Lower lobe of right lung (tissue), 2 donors: Measurements from ENCODE around the gene EGFLAM. TPM values are rescaled to one million over a fixed set of nuclear protein-coding genes. Genes with fewer than 3 reads are reported as not detected.
A peak's percentile ranks its signal among the peaks of the same experiment; 100 is the strongest.

Experiments
- ATAC-seq, 2 donors: fragments of 200-7000 bp; cut with Tn5 transposase; one replicate each; pipeline ENCODE4 v1.9.1; 2020 to 2022; ENCODE audit warnings: mild to moderate bottlenecking in 2 of 2, moderate library complexity in 2 of 2
- DNase-seq: peaks from one replicate; pipeline ENCODE4 v3.0.0-alpha.2; 2020
- H3K27ac ChIP-seq: fragments of 200-600 bp; one replicate; pipeline ENCODE4 v1.8.0; 2022
- H3K27me3 ChIP-seq: fragments of 200-600 bp; one replicate; pipeline ENCODE4 v1.8.0; 2022; ENCODE audit warnings: low read depth
- H3K36me3 ChIP-seq: fragments of 200-600 bp; one replicate; pipeline ENCODE4 v1.8.0; 2022; ENCODE audit warnings: mild to moderate bottlenecking
- H3K4me1 ChIP-seq: fragments of 200-600 bp; one replicate; pipeline ENCODE4 v1.8.0; 2022
- H3K4me3 ChIP-seq: fragments of 200-600 bp; one replicate; pipeline ENCODE4 v1.8.0; 2022; ENCODE audit warnings: mild to moderate bottlenecking
- H3K9me3 ChIP-seq: fragments of 200-600 bp; one replicate; pipeline ENCODE4 v1.8.0; 2022
- intact Hi-C: fragments of 100-400 bp; cut with DNase I; formaldehyde crosslinking; loops from one replicate; pipeline ENCODE4 v1.11.0; 2022
- total RNA-seq: library from RNA; stranded (reverse); fragmentation: NEBNext Ultra II Directional; extraction: Animal tissue kit (Norgen Biotek cat#: 25700); gene quantifications from one replicate; pipeline ENCODE4 v1.2.1, GENCODE V29; 2021
- TF ChIP-seq, protein P1 (sequence below): fragments of 200-600 bp; IDR thresholded peaks from one replicate; pipeline ENCODE4 v1.8.0; 2022; ENCODE audit warnings: antibody characterized with exemption, mild to moderate bottlenecking
- donor health status: DM: no; HTN: yes; CAD: no; lungs with severe emphysema.

The EGFLAM gene
- total RNA-seq, 1 donor from 2014 or later, result 2.4 TPM

GRCh38 chr5:38401145-38401544 is 142.8 kb downstream of the EGFLAM start:
- H3K27ac ChIP-seq, result no peak overlapping the region
- H3K36me3 ChIP-seq, result no peaks in the 10 kb centered on the region
- H3K4me3 ChIP-seq, result no peak overlapping the region
- H3K27me3 ChIP-seq, result peaks cover 4% of the 10 kb centered on the region
- ATAC-seq (no peak), DNase-seq (no peak)
- no peaks in the 10 kb centered on the region for H3K4me1 ChIP-seq
- intact Hi-C loops, result no loop called here
- TF ChIP-seq, protein P1, sequence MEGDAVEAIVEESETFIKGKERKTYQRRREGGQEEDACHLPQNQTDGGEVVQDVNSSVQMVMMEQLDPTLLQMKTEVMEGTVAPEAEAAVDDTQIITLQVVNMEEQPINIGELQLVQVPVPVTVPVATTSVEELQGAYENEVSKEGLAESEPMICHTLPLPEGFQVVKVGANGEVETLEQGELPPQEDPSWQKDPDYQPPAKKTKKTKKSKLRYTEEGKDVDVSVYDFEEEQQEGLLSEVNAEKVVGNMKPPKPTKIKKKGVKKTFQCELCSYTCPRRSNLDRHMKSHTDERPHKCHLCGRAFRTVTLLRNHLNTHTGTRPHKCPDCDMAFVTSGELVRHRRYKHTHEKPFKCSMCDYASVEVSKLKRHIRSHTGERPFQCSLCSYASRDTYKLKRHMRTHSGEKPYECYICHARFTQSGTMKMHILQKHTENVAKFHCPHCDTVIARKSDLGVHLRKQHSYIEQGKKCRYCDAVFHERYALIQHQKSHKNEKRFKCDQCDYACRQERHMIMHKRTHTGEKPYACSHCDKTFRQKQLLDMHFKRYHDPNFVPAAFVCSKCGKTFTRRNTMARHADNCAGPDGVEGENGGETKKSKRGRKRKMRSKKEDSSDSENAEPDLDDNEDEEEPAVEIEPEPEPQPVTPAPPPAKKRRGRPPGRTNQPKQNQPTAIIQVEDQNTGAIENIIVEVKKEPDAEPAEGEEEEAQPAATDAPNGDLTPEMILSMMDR, result no peak
- H3K9me3 ChIP-seq, result no peaks in the 10 kb centered on the region

- Histone ChIP-seq H3K9me3 (no peaks in the 10 kb centered on the region), H3K4me1 (no peaks in the 10 kb centered on the region), H3K4me3 (no peak overlapping the region), H3K27me3 (peaks cover 4% of the 10 kb centered on the region), H3K36me3 (no peaks in the 10 kb centered on the region), H3K27ac (no peak overlapping the region)
- TF ChIP-seq, protein P1, result no peak
- no peak for DNase-seq
- no peak for ATAC-seq
- intact Hi-C loops, result no loop called here
These were observed 145.0 kb downstream of the EGFLAM start for GRCh38 chr5:38403406-38403805.

DNA sequence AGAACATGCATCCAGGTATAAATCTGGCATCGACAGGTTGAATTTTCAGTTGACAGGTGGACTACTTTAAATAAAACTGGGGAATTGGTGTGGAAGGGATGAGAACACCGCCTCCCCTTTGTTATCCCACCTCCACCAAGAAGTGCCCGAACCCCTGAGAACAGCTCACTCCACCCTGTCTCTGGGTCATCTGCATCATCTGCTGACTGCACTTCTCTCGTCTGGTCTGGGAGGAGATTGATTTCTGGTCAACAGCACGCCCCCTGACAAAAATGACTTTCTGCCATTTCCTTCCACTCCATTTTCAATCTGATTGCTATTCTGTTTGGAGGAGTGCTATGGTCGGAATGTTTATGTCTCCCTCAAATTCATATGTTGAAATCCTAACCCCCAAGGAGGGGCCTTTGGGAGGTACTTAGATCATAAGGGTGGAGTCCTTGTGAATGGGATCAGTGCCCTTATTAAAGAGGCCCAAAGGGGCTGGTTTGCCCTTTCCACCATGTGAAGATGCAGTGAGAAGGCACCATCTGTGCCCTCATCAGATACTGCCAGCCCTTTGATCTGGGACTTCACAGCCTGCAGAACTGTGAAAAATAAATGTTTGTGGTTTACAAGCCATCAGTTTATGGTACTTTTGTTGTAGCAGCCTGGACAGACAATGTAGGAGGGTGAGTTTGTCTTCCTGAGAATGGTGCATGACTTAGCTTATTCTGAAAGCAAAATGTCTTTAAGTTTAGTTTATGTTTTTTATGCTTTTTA is 145.7 kb downstream of the EGFLAM start:
- TF ChIP-seq, protein P1, result no peak
- H3K27me3 ChIP-seq, result peaks cover 3% of the 10 kb centered on the region
- H3K4me3 ChIP-seq, result no peak overlapping the region
- H3K36me3 ChIP-seq, result no peaks in the 10 kb centered on the region
- no peak for DNase-seq
- no peak overlapping the region for H3K27ac ChIP-seq
- no peak for ATAC-seq
- no peaks in the 10 kb centered on the region for H3K4me1 ChIP-seq
- intact Hi-C loops, result no loop called here
- no peaks in the 10 kb centered on the region for H3K9me3 ChIP-seq

- no peaks in the 10 kb centered on the region for H3K4me1 ChIP-seq
- TF ChIP-seq, protein P1, result peak; percentile 12
- ATAC-seq (peak in 1 of 2 donors; percentile 43), DNase-seq (no peak)
- H3K27ac ChIP-seq, result no peak overlapping the region
- intact Hi-C loops, result no loop called here
- H3K9me3 ChIP-seq, result no peaks in the 10 kb centered on the region
- H3K36me3 ChIP-seq, result no peaks in the 10 kb centered on the region
- no peak overlapping the region for H3K4me3 ChIP-seq
- no peaks in the 10 kb centered on the region for H3K27me3 ChIP-seq
These were observed 146.4 kb downstream of the EGFLAM start for GRCh38 chr5:38404667-38405276.

DNA sequence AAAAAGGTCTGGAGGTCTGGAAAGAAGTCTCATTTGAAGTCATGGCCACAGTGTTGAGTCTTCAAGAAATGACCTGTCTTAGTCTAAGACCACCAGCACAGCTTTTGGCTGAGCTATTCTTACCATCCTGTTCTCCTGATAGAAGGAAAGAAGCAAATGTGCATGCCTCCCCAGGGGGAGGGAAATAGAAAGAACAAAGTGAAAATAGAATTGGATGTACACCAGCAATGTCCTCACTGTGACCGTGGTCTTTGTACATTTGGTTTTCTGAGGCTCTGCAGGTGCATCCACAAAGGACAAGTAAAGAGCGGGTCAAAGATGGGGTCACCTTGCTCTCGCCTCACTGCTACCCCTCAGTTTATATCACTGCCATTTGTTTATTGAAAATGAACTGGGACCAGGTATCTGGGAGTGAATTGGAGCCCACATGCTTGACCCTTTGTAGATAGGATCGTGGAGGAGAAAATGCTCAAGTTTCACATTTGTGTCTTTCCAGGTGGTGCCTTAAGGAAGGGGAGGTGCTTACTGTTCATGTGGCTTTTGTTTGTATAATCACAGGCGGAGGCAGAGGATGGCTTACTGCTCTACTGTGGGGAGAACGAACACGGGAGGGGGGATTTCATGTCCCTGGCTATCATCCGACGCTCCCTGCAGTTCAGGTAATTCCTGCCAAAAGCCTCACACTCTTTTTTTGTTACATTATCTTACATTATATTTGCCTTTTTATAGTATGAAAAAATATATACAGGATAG is 150.3 kb downstream of the EGFLAM start:
- ATAC-seq (no peak), DNase-seq (no peak)
- Histone ChIP-seq H3K4me1 (no peaks in the 10 kb centered on the region), H3K36me3 (no peaks in the 10 kb centered on the region), H3K4me3 (no peak overlapping the region), H3K27ac (no peak overlapping the region), H3K9me3 (no peaks in the 10 kb centered on the region), H3K27me3 (no peaks in the 10 kb centered on the region)
- intact Hi-C loops, result no loop called here
- TF ChIP-seq, protein P1, result no peak
